Pancreas (tissue), 10 donors: ENCODE results near the gene STH. TPM values are rescaled to one million over a fixed set of nuclear protein-coding genes. Genes with fewer than 3 reads are reported as not detected.

Source experiments
- ATAC-seq, 4 donors: fragments of 200-7000 bp; cut with Tn5 transposase; one replicate each; pipeline versions ENCODE4 v1.8.0 to v1.9.1; 2020; ENCODE audit warnings: mild to moderate bottlenecking in 4 of 4, moderate library complexity in 4 of 4
- DNase-seq, 6 donors: peaks; one replicate each; pipeline ENCODE4 v3.0.0-alpha.2; 2020
- FAIRE-seq: peaks from 2 replicates; lab custom pipeline; 2012; peaks lifted over from hg19 to GRCh38; lab: Jason Lieb, UNC
- H3K27ac ChIP-seq, 4 donors: fragments of 200-600 bp; sonication (generic); 1 replicate in 3 of 4; 2 replicates in 1 of 4; pipeline versions ENCODE4 v1.5.0 to v1.8.0; 2020
- H3K27me3 ChIP-seq, 4 donors: fragments of 200-600 bp; one replicate each; pipeline ENCODE4 v1.8.0; 2021
- H3K36me3 ChIP-seq, 3 donors: fragments of 200-600 bp; sonication (generic) in 1 of 3; one replicate each; pipeline versions ENCODE4 v1.5.0 to v1.8.0; 2020 to 2021
- H3K4me1 ChIP-seq, 3 donors: fragments of 200-600 bp; one replicate each; pipeline ENCODE4 v1.8.0; 2021
- H3K4me3 ChIP-seq, 4 donors: fragments of 200-600 bp; sonication (generic) in 2 of 4; one replicate each; pipeline versions ENCODE4 v1.5.0 to v1.8.0; 2020 to 2021
- H3K9me3 ChIP-seq, 4 donors: fragments of 200-600 bp; one replicate each; pipeline ENCODE4 v1.8.0; 2021
- WGBS, 2 donors: extraction: QIAGEN DNeasy Blood & Tissue Kit; methylation state at CpG; one replicate each; pipeline ENCODE4 v1.1.7; 2013; 5-methylcytosine and 5-hydroxymethylcytosine counted together
- intact Hi-C, 3 donors: fragments of 100-400 bp; cut with DNase I; formaldehyde crosslinking; loops; one replicate each; pipeline versions ENCODE4 v1.11.1 to v1.14.2; 2022
- polyA plus RNA-seq, 2 donors: library from polyadenylated mRNA; stranded (reverse); fragments of 200-250 nt; gene quantifications; one replicate each; pipeline ENCODE4 v1.2.3, GENCODE V29; 2013
- total RNA-seq, 6 donors: library from RNA; stranded (reverse); fragmentation: NEBNext Ultra II Directional in 4 of 6; extraction: Animal tissue kit (Norgen Biotek cat#: 25700) in 4 of 6; gene quantifications; one replicate each; pipeline versions ENCODE4 v1.2.1 to v1.2.4, GENCODE V29; 2021 to 2023
- TF ChIP-seq, protein P1 (sequence below), 4 donors: fragments of 200-600 bp; sonication (generic) in 3 of 4; IDR thresholded peaks; one replicate each; pipeline versions ENCODE4 v1.5.0 to v1.8.0; 2021; ENCODE audit warnings: antibody characterized with exemption in 4 of 4
- donor health status: healthy with polysubstance abuse.
- donor health status: DM: no; HTN: no; CAD: no; lungs with moderate emphysema.
- donor health status: DM: no; HTN: no; CAD: no.
- donor health status: control.
- donor health status: control.
- donor health status: Bipolar disorder and iron deficiency.
- donor health status: DM: yes; HTN: yes; CAD: no.
- donor health status: DM: no; HTN: no; CAD: no.
- donor health status: DM: no; HTN: no; CAD: no.
- donor health status: DM: yes; HTN: yes; CAD: no.

Gene STH
- total and polyA plus RNA-seq, 8 donors: not detected

GRCh38 chr17:46042925-46043324 lies 43.9 kb downstream of the STH start:
- Histone ChIP-seq H3K4me3 (no peak overlapping the region), H3K27me3 (no peaks in the 10 kb centered on the region), H3K4me1 (peaks cover 45 to 80% (median 51%) of the 10 kb centered on the region in 3 donors), H3K27ac (peak overlapping the region in 2 of 4 donors; percentile 66 to 79), H3K9me3 (no peaks in the 10 kb centered on the region), H3K36me3 (peaks cover 0 to 18% (median 14%) of the 10 kb centered on the region in 3 donors)
- no peak for ATAC-seq
- TF ChIP-seq, protein P1, sequence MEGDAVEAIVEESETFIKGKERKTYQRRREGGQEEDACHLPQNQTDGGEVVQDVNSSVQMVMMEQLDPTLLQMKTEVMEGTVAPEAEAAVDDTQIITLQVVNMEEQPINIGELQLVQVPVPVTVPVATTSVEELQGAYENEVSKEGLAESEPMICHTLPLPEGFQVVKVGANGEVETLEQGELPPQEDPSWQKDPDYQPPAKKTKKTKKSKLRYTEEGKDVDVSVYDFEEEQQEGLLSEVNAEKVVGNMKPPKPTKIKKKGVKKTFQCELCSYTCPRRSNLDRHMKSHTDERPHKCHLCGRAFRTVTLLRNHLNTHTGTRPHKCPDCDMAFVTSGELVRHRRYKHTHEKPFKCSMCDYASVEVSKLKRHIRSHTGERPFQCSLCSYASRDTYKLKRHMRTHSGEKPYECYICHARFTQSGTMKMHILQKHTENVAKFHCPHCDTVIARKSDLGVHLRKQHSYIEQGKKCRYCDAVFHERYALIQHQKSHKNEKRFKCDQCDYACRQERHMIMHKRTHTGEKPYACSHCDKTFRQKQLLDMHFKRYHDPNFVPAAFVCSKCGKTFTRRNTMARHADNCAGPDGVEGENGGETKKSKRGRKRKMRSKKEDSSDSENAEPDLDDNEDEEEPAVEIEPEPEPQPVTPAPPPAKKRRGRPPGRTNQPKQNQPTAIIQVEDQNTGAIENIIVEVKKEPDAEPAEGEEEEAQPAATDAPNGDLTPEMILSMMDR (IDR thresholded peaks at IDR 0.05): no peak
- no peak for FAIRE-seq
- 27 to 31% methylated on average over 3 of the region's 3 CpGs for WGBS, 2 donors
- intact Hi-C loops: no loop called here
- no peak for DNase-seq

- Histone ChIP-seq H3K9me3 (no peaks in the 10 kb centered on the region), H3K4me1 (peaks cover 45 to 80% (median 51%) of the 10 kb centered on the region in 3 donors), H3K36me3 (peaks cover 0 to 15% (median 12%) of the 10 kb centered on the region in 3 donors), H3K27ac (peak overlapping the region in 3 of 4 donors; percentile 1 to 79 (median 66)), H3K27me3 (no peaks in the 10 kb centered on the region), H3K4me3 (no peak overlapping the region)
- no peak for DNase-seq
- intact Hi-C loops: no loop called here
- no peak for FAIRE-seq
- TF ChIP-seq, protein P1 (IDR thresholded peaks at IDR 0.05): no peak
- ATAC-seq: no peak
- WGBS, 2 donors: 69 to 84% methylated on average over 3 of the region's 3 CpGs
These were observed 44.6 kb downstream of the STH start for GRCh38 chr17:46043606-46044005.

- Histone ChIP-seq H3K9me3 (no peaks in the 10 kb centered on the region), H3K4me1 (peaks cover 45 to 78% (median 51%) of the 10 kb centered on the region in 3 donors), H3K4me3 (no peak overlapping the region), H3K27me3 (no peaks in the 10 kb centered on the region), H3K36me3 (peaks cover 0 to 10% (median 9%) of the 10 kb centered on the region in 3 donors), H3K27ac (peak overlapping the region; percentile 1 to 79 (median 50))
- TF ChIP-seq, protein P1 (IDR thresholded peaks at IDR 0.05): peak; percentile 68 to 77 (median 72)
- FAIRE-seq (peak; percentile 83), ATAC-seq (peak; percentile 78 to 86 (median 84)), DNase-seq (peak in 4 of 6 donors; percentile 59 to 86 (median 81))
- intact Hi-C loops: no loop called here
- 28 to 33% methylated on average over 5 of the region's 5 CpGs for WGBS, 2 donors
These were observed 45.4 kb downstream of the STH start for GRCh38 chr17:46044286-46044928.

DNA sequence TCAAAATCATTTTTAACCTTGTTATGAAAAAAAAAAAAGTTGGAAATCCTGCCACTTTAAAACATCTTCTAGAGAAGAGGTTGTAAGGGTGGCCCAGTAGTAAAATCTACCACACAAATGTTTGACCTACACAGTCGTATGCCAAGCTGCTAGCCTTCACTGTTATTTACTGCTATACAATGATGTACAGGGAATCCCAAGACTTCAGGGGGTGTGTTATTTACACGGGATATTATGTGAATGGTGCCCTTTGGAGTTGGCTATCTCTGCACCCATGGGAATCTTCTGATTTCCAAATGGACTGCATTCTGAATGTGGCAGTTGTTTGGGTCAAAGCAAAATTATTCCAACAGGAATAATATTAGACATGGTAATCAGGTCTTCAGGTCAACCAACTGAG lies 45.9 kb downstream of the STH start:
- intact Hi-C loops: no loop called here
- Histone ChIP-seq H3K36me3 (peaks cover 0 to 15% (median 9%) of the 10 kb centered on the region in 3 donors), H3K4me3 (no peak overlapping the region), H3K9me3 (no peaks in the 10 kb centered on the region), H3K4me1 (peaks cover 45 to 72% (median 51%) of the 10 kb centered on the region in 3 donors), H3K27me3 (no peaks in the 10 kb centered on the region), H3K27ac (peak overlapping the region in 2 of 4 donors; percentile 2 to 79)
- FAIRE-seq (no peak), DNase-seq (no peak), ATAC-seq (no peak)
- WGBS, 2 donors: 28 to 31% methylated on average over 2 of the region's 2 CpGs
- TF ChIP-seq, protein P1 (IDR thresholded peaks at IDR 0.05): no peak

DNA sequence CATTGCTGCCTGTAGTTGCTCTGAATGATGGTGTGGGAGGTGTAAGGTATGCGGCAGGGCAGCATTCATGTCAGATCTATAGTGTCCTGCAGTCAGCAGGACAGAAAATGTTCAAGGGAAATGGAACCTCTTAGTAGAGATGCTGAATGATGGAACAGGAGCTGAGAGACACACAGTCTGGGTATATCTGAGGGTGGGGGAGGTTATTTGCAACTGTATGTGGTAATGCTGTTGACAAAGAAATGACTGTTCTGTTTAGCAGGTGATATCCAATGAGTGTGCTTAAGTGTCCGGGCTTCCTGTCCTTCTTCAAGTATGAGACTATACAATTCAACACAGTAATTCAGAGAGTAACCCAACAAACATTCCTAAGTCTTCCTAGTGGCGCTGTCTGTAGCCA lies 46.6 kb downstream of the STH start:
- WGBS, 2 donors: 76 to 79% methylated on average over 3 of the region's 3 CpGs
- Histone ChIP-seq H3K36me3 (peaks cover 0 to 19% (median 9%) of the 10 kb centered on the region in 3 donors), H3K4me1 (peaks cover 41 to 66% (median 50%) of the 10 kb centered on the region in 3 donors), H3K9me3 (no peaks in the 10 kb centered on the region), H3K4me3 (no peak overlapping the region), H3K27me3 (no peaks in the 10 kb centered on the region), H3K27ac (peak overlapping the region in 2 of 4 donors; percentile 74 to 79)
- FAIRE-seq (no peak), DNase-seq (no peak), ATAC-seq (peak in 2 of 4 donors; percentile 3 to 4)
- intact Hi-C loops: no loop called here
- TF ChIP-seq, protein P1 (IDR thresholded peaks at IDR 0.05): no peak
